Mesothelial cell of epicardium (in vitro differentiated cells): ENCODE measurements around the gene RPS6KA1. TPM values are rescaled to one million over a fixed set of nuclear protein-coding genes. Genes with fewer than 3 reads are reported as not detected.

Experiments
- DNase-seq, 2 experiments: peaks; one replicate each; pipeline ENCODE4 v3.0.0; 2021; ENCODE audit warnings: low spot score in 2 of 2; ENCODE audit not compliant: unreplicated experiment in 2 of 2
- H3K27ac Mint-ChIP-seq: 2 replicates; pipeline ENCODE4 v1.8.0; 2021; ENCODE audit warnings: mixed read lengths
- H3K27me3 Mint-ChIP-seq: 2 replicates; pipeline ENCODE4 v1.8.0; 2021; ENCODE audit warnings: low read depth, mixed read lengths
- H3K36me3 Mint-ChIP-seq: 2 replicates; pipeline ENCODE4 v1.8.0; 2021; ENCODE audit warnings: mixed read lengths
- H3K4me1 Mint-ChIP-seq: 2 replicates; pipeline ENCODE4 v1.8.0; 2021; ENCODE audit warnings: mixed read lengths
- H3K4me3 Mint-ChIP-seq: 2 replicates; pipeline ENCODE4 v1.8.0; 2021; ENCODE audit warnings: mild to moderate bottlenecking, moderate library complexity, mixed read lengths
- H3K9me3 Mint-ChIP-seq: 2 replicates; pipeline ENCODE4 v1.8.0; 2021; ENCODE audit warnings: mixed read lengths
- CTCF ChIP-seq: fragments of 200-600 bp; sonication (generic); IDR thresholded peaks from one replicate; pipeline ENCODE4 v1.5.0; 2021; ENCODE audit warnings: antibody characterized with exemption; ENCODE audit not compliant: unreplicated experiment
- total RNA-seq: library from RNA; stranded (reverse); gene quantifications from 3 replicates; pipeline ENCODE4 v1.2.1, GENCODE V29; 2021

RPS6KA1 gene
- total RNA-seq, 1 donor from 2014 or later = 20.2 TPM

DNA sequence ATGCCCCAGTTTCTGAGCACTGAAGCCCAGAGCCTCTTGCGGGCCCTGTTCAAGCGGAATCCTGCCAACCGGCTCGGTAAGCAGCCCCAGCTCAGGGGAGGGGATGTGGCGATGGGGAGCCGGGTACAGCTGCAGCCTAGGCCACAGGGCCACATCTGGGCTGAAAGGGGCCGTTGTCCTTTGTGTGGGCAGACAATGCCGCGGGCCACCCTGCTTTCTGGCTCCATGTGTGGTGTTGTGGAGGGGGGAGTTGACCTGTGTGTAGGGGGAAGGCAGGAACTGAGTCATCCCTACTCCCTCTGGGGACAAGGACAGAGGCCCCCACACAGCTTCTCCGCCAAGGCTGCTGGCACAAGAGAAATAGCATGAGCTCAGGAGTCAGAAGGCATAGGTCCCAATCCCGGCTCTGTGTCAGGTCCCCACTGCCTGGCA lies 26.0 kb downstream of the RPS6KA1 start:
- Mint-ChIP-seq H3K4me1 (no peaks in the 10 kb centered on the region), H3K4me3 (no peak overlapping the region), H3K36me3 (peaks cover 3% of the 10 kb centered on the region), H3K27ac (no peak overlapping the region), H3K27me3 (no peaks in the 10 kb centered on the region), H3K9me3 (no peaks in the 10 kb centered on the region)
- TF ChIP-seq CTCF = no peak
- no peak for DNase-seq

DNA sequence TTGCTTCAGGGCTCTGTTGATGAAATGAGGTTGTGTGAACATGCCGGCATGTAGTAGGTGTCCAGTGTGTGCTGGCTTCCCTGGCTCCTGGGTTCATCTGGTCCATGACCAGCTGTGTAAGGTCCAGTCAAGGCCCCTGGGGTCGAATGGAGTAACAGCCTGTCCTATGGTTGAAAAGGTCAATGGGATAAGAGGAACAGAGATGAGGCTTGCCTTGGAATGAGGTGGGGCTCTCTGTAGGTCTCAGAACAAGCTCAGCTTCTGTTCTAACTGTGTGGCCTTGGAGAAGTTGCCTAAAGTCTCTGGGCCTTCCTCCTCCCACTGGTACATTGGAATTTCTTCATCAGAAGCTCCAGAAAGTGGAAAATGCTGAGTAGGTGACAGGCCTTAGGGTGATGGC lies 26.6 kb downstream of the RPS6KA1 start:
- no peak for TF ChIP-seq CTCF
- H3K27ac Mint-ChIP-seq = no peak overlapping the region
- no peak overlapping the region for H3K4me3 Mint-ChIP-seq

GRCh38 chr1:26557008-26557407 lies 27.4 kb downstream of the RPS6KA1 start:
- no peak for DNase-seq
- no peaks in the 10 kb centered on the region for H3K9me3 Mint-ChIP-seq
- no peak overlapping the region for H3K4me3 Mint-ChIP-seq
- peaks cover 10% of the 10 kb centered on the region for H3K36me3 Mint-ChIP-seq
- H3K4me1 Mint-ChIP-seq = no peaks in the 10 kb centered on the region
- no peak for TF ChIP-seq CTCF
- no peaks in the 10 kb centered on the region for H3K27me3 Mint-ChIP-seq
- no peak overlapping the region for H3K27ac Mint-ChIP-seq

More for the DNA sequence above, 26.6 kb downstream of the RPS6KA1 start:
- Mint-ChIP-seq H3K4me1 (no peaks in the 10 kb centered on the region), H3K27me3 (no peaks in the 10 kb centered on the region), H3K36me3 (peaks cover 4% of the 10 kb centered on the region), H3K9me3 (no peaks in the 10 kb centered on the region)
- DNase-seq = no peak

- Mint-ChIP-seq H3K27ac (no peak overlapping the region), H3K4me1 (no peaks in the 10 kb centered on the region), H3K4me3 (no peak overlapping the region), H3K9me3 (no peaks in the 10 kb centered on the region), H3K27me3 (no peaks in the 10 kb centered on the region), H3K36me3 (peaks cover 16% of the 10 kb centered on the region)
- DNase-seq = no peak
- no peak for TF ChIP-seq CTCF
Measured at GRCh38 chr1:26558685-26559048, 29.1 kb downstream of the RPS6KA1 start.

GRCh38 chr1:26560403-26560780 lies 30.8 kb downstream of the RPS6KA1 start:
- no peak overlapping the region for H3K27ac Mint-ChIP-seq
- DNase-seq = no peak
- no peaks in the 10 kb centered on the region for H3K9me3 Mint-ChIP-seq
- H3K4me3 Mint-ChIP-seq = no peak overlapping the region
- H3K36me3 Mint-ChIP-seq = peaks cover 18% of the 10 kb centered on the region
- no peak for TF ChIP-seq CTCF
- no peaks in the 10 kb centered on the region for H3K4me1 Mint-ChIP-seq
- H3K27me3 Mint-ChIP-seq = no peaks in the 10 kb centered on the region

DNA sequence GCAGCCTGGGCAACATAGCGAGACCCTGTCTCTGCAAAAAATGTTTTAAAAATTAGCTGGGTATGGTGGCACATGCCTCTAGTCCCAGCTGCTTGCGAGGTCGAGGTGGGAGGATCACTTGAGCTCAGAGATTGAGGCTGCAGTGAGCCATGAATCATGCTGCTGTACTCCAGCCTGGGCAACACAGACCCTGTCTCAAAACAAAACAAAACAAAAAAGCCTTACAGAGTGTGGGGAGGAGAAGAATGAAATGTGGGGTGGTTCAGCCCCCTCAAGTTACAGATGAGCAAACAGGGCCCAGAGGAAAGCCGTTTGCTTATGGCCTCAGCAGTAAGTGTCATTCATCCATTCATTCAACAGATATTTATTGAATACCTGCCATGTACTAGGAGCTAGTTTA lies 40.7 kb downstream of the RPS6KA1 start:
- Mint-ChIP-seq H3K9me3 (no peaks in the 10 kb centered on the region), H3K27ac (no peak overlapping the region), H3K36me3 (peaks cover 18% of the 10 kb centered on the region), H3K4me1 (no peaks in the 10 kb centered on the region), H3K4me3 (no peak overlapping the region), H3K27me3 (no peaks in the 10 kb centered on the region)
- DNase-seq = no peak
- TF ChIP-seq CTCF = no peak
